GM23248 (cell line): ENCODE data around the gene RAD51B. TPM values are rescaled to one million over a fixed set of nuclear protein-coding genes. Genes with fewer than 3 reads are reported as not detected.
A peak's percentile ranks its signal among the peaks of the same experiment; 100 is the strongest.
"Not testable (repeated sequence)": the region's sequence is repeated elsewhere in the genome, so short reads cannot be mapped to it uniquely, and the experiment has no call there.

ENCODE experiments used
- DNase-seq: peaks from one replicate; pipeline ENCODE4 v3.0.0-alpha.2; 2015
- H2AFZ ChIP-seq: fragments of 200-600 bp; sonication (generic); 2 replicates; pipeline ENCODE4 v1.6.1; 2016; ENCODE audit warnings: antibody characterized with exemption
- H3F3A ChIP-seq: fragments of 200-600 bp; sonication (generic); 2 replicates; pipeline ENCODE4 v1.6.1; 2016; ENCODE audit warnings: mild to moderate bottlenecking, antibody characterized with exemption, mixed run types; ENCODE audit not compliant: insufficient read depth
- H3K27ac ChIP-seq: fragments of 200-600 bp; sonication (generic); 2 replicates; pipeline ENCODE4 v1.5.1; 2016; ENCODE audit warnings: mild to moderate bottlenecking
- H3K27me3 ChIP-seq: fragments of 200-600 bp; sonication (generic); replicated peaks from 2 replicates; pipeline ENCODE4 v1.6.1; 2016; ENCODE audit warnings: mild to moderate bottlenecking; ENCODE audit not compliant: insufficient read depth
- H3K36me3 ChIP-seq: fragments of 200-600 bp; sonication (generic); 2 replicates; pipeline ENCODE4 v1.6.1; 2016; ENCODE audit warnings: low read depth, mild to moderate bottlenecking
- H3K4me1 ChIP-seq: fragments of 200-600 bp; sonication (generic); 2 replicates; pipeline ENCODE4 v1.6.1; 2016; ENCODE audit warnings: mild to moderate bottlenecking; ENCODE audit not compliant: insufficient read depth
- H3K4me2 ChIP-seq: fragments of 200-600 bp; sonication (generic); one replicate; pipeline ENCODE4 v1.6.1; 2016; ENCODE audit warnings: mild to moderate bottlenecking; ENCODE audit not compliant: unreplicated experiment
- H3K4me3 ChIP-seq: fragments of 200-600 bp; sonication (generic); 2 replicates; pipeline ENCODE4 v1.5.1; 2016; ENCODE audit warnings: mild to moderate bottlenecking
- H3K79me2 ChIP-seq: fragments of 200-600 bp; sonication (generic); 2 replicates; pipeline ENCODE4 v1.6.1; 2016; ENCODE audit warnings: mild to moderate bottlenecking; ENCODE audit not compliant: insufficient read depth
- H3K9ac ChIP-seq: fragments of 200-600 bp; sonication (generic); 2 replicates; pipeline ENCODE4 v1.6.1; 2016; ENCODE audit warnings: mild to moderate bottlenecking
- H3K9me2 ChIP-seq: fragments of 200-600 bp; sonication (generic); 2 replicates; pipeline ENCODE4 v1.6.1; 2016; ENCODE audit warnings: mixed run types, mild to moderate bottlenecking, moderate library complexity; ENCODE audit not compliant: insufficient read depth
- H3K9me3 ChIP-seq: fragments of 200-600 bp; sonication (generic); one replicate; pipeline ENCODE4 v1.6.1; 2017; ENCODE audit warnings: low read depth
- H4K20me1 ChIP-seq: fragments of 200-600 bp; sonication (generic); 2 replicates; pipeline ENCODE4 v1.6.0; 2016; ENCODE audit not compliant: insufficient read depth
- EZH2 ChIP-seq: fragments of 200-600 bp; sonication (generic); IDR thresholded peaks from 2 replicates; pipeline ENCODE4 v1.6.1; 2018; ENCODE audit warnings: antibody characterized with exemption, mild to moderate bottlenecking; ENCODE audit not compliant: insufficient read depth, poor library complexity, severe bottlenecking
- EZH2phosphoT487 ChIP-seq: fragments of 200-600 bp; sonication (generic); IDR thresholded peaks from 2 replicates; pipeline ENCODE4 v1.6.1; 2018; ENCODE audit warnings: antibody characterized with exemption, moderate library complexity, mild to moderate bottlenecking, low read depth; ENCODE audit not compliant: insufficient read depth
- WGBS, 2 experiments: methylation state at CpG; one replicate each; pipeline ENCODE4 v1.1.6; 2015 to 2017; ENCODE audit warnings: low lambda C conversion rate in 2 of 2, low coverage in 1 of 2; ENCODE audit errors: missing lambda C conversion rate in 2 of 2; 5-methylcytosine and 5-hydroxymethylcytosine counted together
- in situ Hi-C: fragments of 300-500 bp; cut with MboI; formaldehyde crosslinking; loops from 2 replicates; pipeline ENCODE4 v1.15.0; 2020
- polyA plus RNA-seq: library from polyadenylated mRNA; unstranded; fragments of >200 nt; fragmentation: Nextera tagmentation; extraction: Ambion mirVana; gene quantifications from 2 replicates; pipeline ENCODE4 v1.2.1, GENCODE V29; 2016
- total RNA-seq: library from RNA; depleted of rRNA; stranded (reverse); fragments of >200 nt; shearing (Covaris generic); gene quantifications from 2 replicates; pipeline ENCODE4 v1.2.3, GENCODE V29; 2014

RAD51B gene
- total and polyA plus RNA-seq, 2 experiments from 2014 or later, result 4.0 to 8.8 TPM

DNA sequence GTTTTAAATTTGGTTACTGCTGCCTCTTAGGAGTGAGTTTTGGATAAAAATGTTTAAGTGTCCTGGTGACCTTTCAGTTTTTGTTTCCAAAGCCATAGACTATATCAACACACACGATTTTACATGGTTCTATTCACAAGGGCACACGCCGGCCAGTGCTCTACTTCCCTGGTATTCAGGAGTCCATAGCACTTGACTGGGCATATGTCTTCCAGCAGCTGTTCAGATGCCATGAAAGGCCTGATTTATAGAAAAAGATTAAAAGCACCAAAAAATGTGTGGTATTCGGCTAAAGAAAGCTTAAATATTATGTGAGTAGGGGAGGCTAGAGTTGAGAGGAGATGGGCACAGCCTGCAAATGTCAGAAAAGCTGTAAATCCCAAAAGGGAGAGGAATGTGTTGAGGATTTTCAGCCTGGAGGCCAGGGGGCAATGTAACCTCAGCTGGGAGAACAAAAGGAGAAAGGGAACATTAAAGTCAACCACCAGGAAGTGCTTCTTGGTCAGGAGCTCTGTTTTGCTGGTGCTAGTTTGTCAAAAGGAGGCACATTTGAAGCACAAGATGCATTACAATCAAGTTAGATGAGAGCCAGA is 478.4 kb downstream of the RAD51B start:
- Histone ChIP-seq H3F3A (no peaks in the 10 kb centered on the region), H3K27me3 (no peaks in the 10 kb centered on the region), H3K9me2 (no peaks in the 10 kb centered on the region), H3K9ac (no peak overlapping the region), H3K36me3 (no peaks in the 10 kb centered on the region), H3K27ac (no peak overlapping the region), H3K4me2 (no peak overlapping the region), H3K79me2 (no peaks in the 10 kb centered on the region), H3K4me1 (0 out of 2 replicates have a peak, but pooled peaks cover 1% of the 10 kb centered on the region), H4K20me1 (no peaks in the 10 kb centered on the region), H2AFZ (no peak overlapping the region), H3K9me3 (no peaks in the 10 kb centered on the region), H3K4me3 (no peak overlapping the region)
- TF ChIP-seq EZH2 (no peak), EZH2phosphoT487 (no peak)
- in situ Hi-C loops, result no loop called here
- WGBS, 2 experiments, result 83 to 88% methylated on average over 4 of the region's 4 CpGs
- DNase-seq, result peak; percentile 20

DNA sequence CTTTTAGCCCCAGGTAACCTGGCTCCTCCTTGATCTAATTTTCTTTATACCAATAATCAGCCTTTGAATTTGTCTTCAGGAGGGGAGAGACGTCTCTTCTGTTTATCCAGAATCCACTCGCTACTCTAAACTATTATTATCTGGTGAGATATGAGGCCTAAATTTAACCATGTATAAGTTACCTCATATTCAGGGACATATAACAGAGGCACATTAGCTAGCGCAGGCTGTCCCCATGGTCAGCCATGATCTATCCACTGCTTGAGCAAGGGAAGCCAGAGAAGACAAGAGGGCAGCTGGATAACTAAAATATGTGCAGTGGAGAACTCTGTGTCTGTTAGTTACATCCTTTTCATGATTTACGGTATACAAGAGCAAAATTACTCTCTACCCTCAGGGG is 481.0 kb downstream of the RAD51B start:
- Histone ChIP-seq H3K9me3 (no peaks in the 10 kb centered on the region), H3K4me3 (no peak overlapping the region), H3K27ac (no peak overlapping the region), H3K9me2 (no peaks in the 10 kb centered on the region), H3K4me1 (no peaks in the 10 kb centered on the region), H3K36me3 (no peaks in the 10 kb centered on the region), H3F3A (no peaks in the 10 kb centered on the region), H2AFZ (no peak overlapping the region), H4K20me1 (no peaks in the 10 kb centered on the region), H3K9ac (no peak overlapping the region), H3K4me2 (no peak overlapping the region), H3K27me3 (no peaks in the 10 kb centered on the region), H3K79me2 (no peaks in the 10 kb centered on the region)
- DNase-seq, result no peak
- 94 to 99% methylated on average over 4 of the region's 4 CpGs for WGBS, 2 experiments
- in situ Hi-C loops, result no loop called here
- TF ChIP-seq EZH2phosphoT487, result no peak
- TF ChIP-seq EZH2, result no peak

DNA sequence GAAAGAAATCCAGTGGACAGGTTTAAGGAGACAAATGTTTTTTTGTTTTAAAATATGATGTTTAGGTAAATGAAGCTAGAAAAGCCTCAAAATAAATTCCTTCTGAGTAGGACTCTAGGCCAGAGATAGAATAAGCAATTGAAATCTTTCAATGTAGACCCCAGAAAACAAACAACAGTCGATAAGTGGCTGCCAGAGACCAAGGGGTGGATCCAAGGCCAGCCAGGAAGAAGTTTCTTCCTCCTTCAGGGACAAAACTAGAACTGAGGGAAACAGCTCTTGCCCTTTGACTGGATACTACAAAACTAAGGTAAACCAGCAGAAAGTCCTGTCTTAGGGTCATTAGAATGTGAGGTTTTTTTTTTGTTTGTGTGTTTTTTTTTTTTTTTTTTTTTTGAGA is 481.6 kb downstream of the RAD51B start:
- no peaks in the 10 kb centered on the region for H3K9me3 ChIP-seq
- no peaks in the 10 kb centered on the region for H4K20me1 ChIP-seq
- H3K36me3 ChIP-seq, result no peaks in the 10 kb centered on the region
- H2AFZ ChIP-seq, result no peak overlapping the region
- H3K4me3 ChIP-seq, result no peak overlapping the region
- H3K27me3 ChIP-seq, result no peaks in the 10 kb centered on the region
- H3K9me2 ChIP-seq, result no peaks in the 10 kb centered on the region
- H3F3A ChIP-seq, result no peaks in the 10 kb centered on the region
- H3K4me2 ChIP-seq, result no peak overlapping the region
- no peaks in the 10 kb centered on the region for H3K79me2 ChIP-seq
- no peak overlapping the region for H3K27ac ChIP-seq
- no peak for DNase-seq
- in situ Hi-C loops, result no loop called here
- no peaks in the 10 kb centered on the region for H3K4me1 ChIP-seq
- 95 to 100% methylated on average over 1 of the region's 1 CpG for WGBS, 2 experiments
- TF ChIP-seq EZH2phosphoT487 (no peak), EZH2 (no peak)
- no peak overlapping the region for H3K9ac ChIP-seq

DNA sequence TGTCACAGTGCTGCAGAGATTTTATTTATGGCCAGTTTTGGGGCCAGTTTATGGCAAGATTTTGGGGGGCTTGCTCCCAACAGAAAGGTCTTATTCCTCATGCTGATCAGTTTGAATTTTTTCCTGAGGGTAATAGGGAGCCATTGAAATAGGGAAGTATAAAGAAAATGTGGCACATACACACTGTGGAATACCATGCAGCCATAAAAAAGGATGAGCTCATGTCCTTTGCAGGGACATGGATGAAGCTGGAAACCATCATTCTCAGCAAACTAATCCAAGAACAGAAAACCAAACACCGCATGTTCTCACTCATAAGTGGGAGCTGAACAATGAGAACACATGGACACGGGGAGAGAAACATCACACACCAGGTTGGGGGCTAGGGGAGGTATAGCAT is 483.4 kb downstream of the RAD51B start:
- WGBS, 2 experiments, result 97 to 100% methylated on average over 2 of the region's 2 CpGs
- H2AFZ ChIP-seq, in situ Hi-C loops: not testable (repeated sequence)

DNA sequence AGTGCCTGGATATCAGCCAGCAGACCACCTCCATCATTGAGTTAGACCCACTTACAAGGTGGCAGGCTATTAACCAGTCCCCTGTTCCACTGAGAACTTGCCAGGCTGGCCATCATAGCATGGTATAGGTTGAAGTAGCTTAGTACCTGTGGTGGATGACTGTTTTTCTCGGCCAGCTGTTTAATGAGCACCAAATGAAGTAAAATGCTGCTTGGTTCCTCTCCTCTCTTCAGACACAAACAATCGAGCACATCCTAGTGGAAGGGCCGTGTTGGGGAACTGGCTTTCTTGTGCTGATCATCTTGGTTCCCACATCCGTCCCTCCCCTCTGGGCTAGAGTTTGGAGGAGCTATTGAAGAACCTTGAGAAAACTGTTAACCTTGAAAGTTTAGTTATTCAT is 486.2 kb downstream of the RAD51B start:
- H3K27me3 ChIP-seq, result no peaks in the 10 kb centered on the region
- no peak overlapping the region for H3K27ac ChIP-seq
- 0 out of 2 replicates have a peak, but pooled peaks cover 10% of the 10 kb centered on the region for H3F3A ChIP-seq
- H3K4me1 ChIP-seq, result peaks cover 11% of the 10 kb centered on the region
- DNase-seq, result no peak
- no peaks in the 10 kb centered on the region for H4K20me1 ChIP-seq
- 69 to 71% methylated on average over 4 of the region's 4 CpGs for WGBS, 2 experiments
- H3K9me2 ChIP-seq, result no peaks in the 10 kb centered on the region
- H3K9ac ChIP-seq, result no peak overlapping the region
- no peaks in the 10 kb centered on the region for H3K9me3 ChIP-seq
- H3K79me2 ChIP-seq, result no peaks in the 10 kb centered on the region
- no peak overlapping the region for H3K4me3 ChIP-seq
- no peak overlapping the region for H3K4me2 ChIP-seq
- H3K36me3 ChIP-seq, result no peaks in the 10 kb centered on the region
- in situ Hi-C loops, result no loop called here
- TF ChIP-seq EZH2phosphoT487 (no peak), EZH2 (no peak)
- H2AFZ ChIP-seq, result no peak overlapping the region

More for the DNA sequence above, 483.4 kb downstream of the RAD51B start:
- H3K4me2 ChIP-seq, H3K9me2 ChIP-seq, H3K36me3 ChIP-seq, H3F3A ChIP-seq, DNase-seq, H3K9me3 ChIP-seq, H3K79me2 ChIP-seq, H3K4me1 ChIP-seq, H3K27me3 ChIP-seq, H3K27ac ChIP-seq, H3K9ac ChIP-seq, H3K4me3 ChIP-seq, H4K20me1 ChIP-seq: not testable (repeated sequence)
